HepG2 (cell line): ENCODE results near the gene VEGFA. TPM values are rescaled to one million over a fixed set of nuclear protein-coding genes. Genes with fewer than 3 reads are reported as not detected.

Experiments
- CCDC6 ChIP-seq: sonication (generic); formaldehyde crosslinking; IDR thresholded peaks from 2 replicates; pipeline ENCODE4 v1.8.1; 2022; ENCODE audit warnings: mild to moderate bottlenecking, missing genetic modification reagents, moderate library complexity
- DR1 ChIP-seq: sonication (generic); formaldehyde crosslinking; IDR thresholded peaks from 2 replicates; pipeline ENCODE4 v1.8.0; 2021; ENCODE audit warnings: mild to moderate bottlenecking, missing genetic modification reagents, inconsistent platforms
- FOXP1 ChIP-seq, 2 experiments: fragments of 450-650 bp in 1 of 2; IDR thresholded peaks; 2 replicates each; pipeline ENCODE4 v1.6.1; 2017 to 2018; ENCODE audit warnings: antibody characterized with exemption in 1 of 2
- NFE2L2 ChIP-seq: fragments of 150-350 bp; IDR thresholded peaks from 2 replicates; pipeline ENCODE4 v1.6.1; 2014; ENCODE audit warnings: low read length
- RFX1 ChIP-seq: fragments of 450-650 bp; IDR thresholded peaks from 2 replicates; pipeline ENCODE4 v1.6.1; 2017
- SRSF9 ChIP-seq: fragments of 200-400 bp; formaldehyde crosslinking; IDR thresholded peaks from 2 replicates; pipeline ENCODE4 v1.6.1; 2018; ENCODE audit warnings: borderline replicate concordance, mild to moderate bottlenecking, low read depth, low read length; ENCODE audit not compliant: insufficient read depth, poor library complexity, severe bottlenecking
- YY1 ChIP-seq: IDR thresholded peaks from 2 replicates; pipeline ENCODE4 v1.6.1; 2011; ENCODE audit warnings: low read length, low read depth, moderate library complexity, mild to moderate bottlenecking; ENCODE audit not compliant: insufficient read depth, insufficient replicate concordance
- ZBTB1 ChIP-seq: sonication (generic); formaldehyde crosslinking; IDR thresholded peaks from 2 replicates; pipeline ENCODE4 v1.4.0; 2020; ENCODE audit warnings: missing genetic modification reagents, borderline replicate concordance
- ZBTB7B ChIP-seq: sonication (generic); formaldehyde crosslinking; IDR thresholded peaks from 2 replicates; pipeline ENCODE4 v1.4.0; 2020; ENCODE audit warnings: missing genetic modification reagents
- ZFP90 ChIP-seq: sonication (generic); formaldehyde crosslinking; IDR thresholded peaks from 2 replicates; pipeline ENCODE4 v1.8.0; 2022; ENCODE audit warnings: missing genetic modification reagents, mild to moderate bottlenecking, inconsistent platforms, borderline replicate concordance
- ZMYM4 ChIP-seq: sonication (generic); formaldehyde crosslinking; IDR thresholded peaks from 2 replicates; pipeline ENCODE4 v1.8.1; 2023; ENCODE audit warnings: mild to moderate bottlenecking, missing genetic modification reagents
- ZNF180 ChIP-seq: sonication (generic); formaldehyde crosslinking; IDR thresholded peaks from 2 replicates; pipeline ENCODE4 v1.4.0; 2020; ENCODE audit warnings: low read depth, missing genetic modification reagents, borderline replicate concordance
- ZNF674 ChIP-seq: sonication (generic); formaldehyde crosslinking; IDR thresholded peaks from 2 replicates; pipeline ENCODE4 v1.5.0; 2020; ENCODE audit warnings: low read depth, mild to moderate bottlenecking, missing genetic modification reagents
- ZNF773 ChIP-seq: sonication (generic); formaldehyde crosslinking; IDR thresholded peaks from 2 replicates; pipeline ENCODE4 v1.4.0; 2020; ENCODE audit warnings: missing genetic modification reagents, borderline replicate concordance
- polyA plus RNA-seq, 8 experiments: library from polyadenylated mRNA; depleted of rRNA in 3 of 8; stranded (reverse) in 7 of 8; unstranded in 1 of 8; fragments of >200 nt; fragmentation: Illumina TruSeq in 4 of 8; extraction: Trizol in 4 of 8; gene quantifications; 2 replicates each; pipeline versions ENCODE4 v1.2.1 to v1.2.3, GENCODE V29; 2011 to 2016; ENCODE audit warnings: low read depth in 4 of 8, missing spikeins in 1 of 8, mixed read lengths in 1 of 8; ENCODE audit not compliant: insufficient read depth in 1 of 8
- total RNA-seq, 5 experiments: library from RNA; depleted of rRNA; stranded (reverse); fragments of >200 nt; fragmentation: Illumina TruSeq; extraction: Trizol; gene quantifications; 2 replicates each; pipeline ENCODE4 v1.2.3, GENCODE V29; 2016; ENCODE audit warnings: low read depth in 1 of 5
- TF ChIP-seq, protein P1 (sequence below): sonication (generic); formaldehyde crosslinking; IDR thresholded peaks from 2 replicates; pipeline ENCODE4 v1.4.0; 2020; ENCODE audit warnings: mild to moderate bottlenecking, missing genetic modification reagents
- TF ChIP-seq, protein P2 (sequence below): sonication (generic); formaldehyde crosslinking; IDR thresholded peaks from 2 replicates; pipeline ENCODE4 v1.4.0; 2020; ENCODE audit warnings: mild to moderate bottlenecking, missing genetic modification reagents
- TF ChIP-seq, protein P3 (sequence below): sonication (generic); formaldehyde crosslinking; IDR thresholded peaks from 2 replicates; pipeline ENCODE4 v1.4.0; 2020; ENCODE audit warnings: missing genetic modification reagents, mild to moderate bottlenecking, borderline replicate concordance

VEGFA gene
- total and polyA plus RNA-seq, 2 of the 13 experiments (the other 11 are each of a cell fraction or from before 2014, with no cell fraction given): 68.1 to 629 TPM

DNA sequence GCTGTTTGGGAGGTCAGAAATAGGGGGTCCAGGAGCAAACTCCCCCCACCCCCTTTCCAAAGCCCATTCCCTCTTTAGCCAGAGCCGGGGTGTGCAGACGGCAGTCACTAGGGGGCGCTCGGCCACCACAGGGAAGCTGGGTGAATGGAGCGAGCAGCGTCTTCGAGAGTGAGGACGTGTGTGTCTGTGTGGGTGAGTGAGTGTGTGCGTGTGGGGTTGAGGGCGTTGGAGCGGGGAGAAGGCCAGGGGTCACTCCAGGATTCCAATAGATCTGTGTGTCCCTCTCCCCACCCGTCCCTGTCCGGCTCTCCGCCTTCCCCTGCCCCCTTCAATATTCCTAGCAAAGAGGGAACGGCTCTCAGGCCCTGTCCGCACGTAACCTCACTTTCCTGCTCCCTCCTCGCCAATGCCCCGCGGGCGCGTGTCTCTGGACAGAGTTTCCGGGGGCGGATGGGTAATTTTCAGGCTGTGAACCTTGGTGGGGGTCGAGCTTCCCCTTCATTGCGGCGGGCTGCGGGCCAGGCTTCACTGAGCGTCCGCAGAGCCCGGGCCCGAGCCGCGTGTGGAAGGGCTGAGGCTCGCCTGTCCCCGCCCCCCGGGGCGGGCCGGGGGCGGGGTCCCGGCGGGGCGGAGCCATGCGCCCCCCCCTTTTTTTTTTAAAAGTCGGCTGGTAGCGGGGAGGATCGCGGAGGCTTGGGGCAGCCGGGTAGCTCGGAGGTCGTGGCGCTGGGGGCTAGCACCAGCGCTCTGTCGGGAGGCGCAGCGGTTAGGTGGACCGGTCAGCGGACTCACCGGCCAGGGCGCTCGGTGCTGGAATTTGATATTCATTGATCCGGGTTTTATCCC lies at the start of gene VEGFA (continued):
- no peak for TF ChIP-seq FOXP1 (IDR thresholded peaks at IDR 0.05)
- 0 out of 2 replicates have a peak, but pooled peaks have one; percentile 3 for TF ChIP-seq FOXP1 (CRISPR knock-in tag; IDR thresholded peaks at IDR 0.05)
- TF ChIP-seq, protein P1, sequence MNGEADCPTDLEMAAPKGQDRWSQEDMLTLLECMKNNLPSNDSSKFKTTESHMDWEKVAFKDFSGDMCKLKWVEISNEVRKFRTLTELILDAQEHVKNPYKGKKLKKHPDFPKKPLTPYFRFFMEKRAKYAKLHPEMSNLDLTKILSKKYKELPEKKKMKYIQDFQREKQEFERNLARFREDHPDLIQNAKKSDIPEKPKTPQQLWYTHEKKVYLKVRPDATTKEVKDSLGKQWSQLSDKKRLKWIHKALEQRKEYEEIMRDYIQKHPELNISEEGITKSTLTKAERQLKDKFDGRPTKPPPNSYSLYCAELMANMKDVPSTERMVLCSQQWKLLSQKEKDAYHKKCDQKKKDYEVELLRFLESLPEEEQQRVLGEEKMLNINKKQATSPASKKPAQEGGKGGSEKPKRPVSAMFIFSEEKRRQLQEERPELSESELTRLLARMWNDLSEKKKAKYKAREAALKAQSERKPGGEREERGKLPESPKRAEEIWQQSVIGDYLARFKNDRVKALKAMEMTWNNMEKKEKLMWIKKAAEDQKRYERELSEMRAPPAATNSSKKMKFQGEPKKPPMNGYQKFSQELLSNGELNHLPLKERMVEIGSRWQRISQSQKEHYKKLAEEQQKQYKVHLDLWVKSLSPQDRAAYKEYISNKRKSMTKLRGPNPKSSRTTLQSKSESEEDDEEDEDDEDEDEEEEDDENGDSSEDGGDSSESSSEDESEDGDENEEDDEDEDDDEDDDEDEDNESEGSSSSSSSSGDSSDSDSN (CRISPR knock-in tag): no peak; the same call in none of the 2 replicates
- TF ChIP-seq NFE2L2: no peak
- TF ChIP-seq, protein P2, sequence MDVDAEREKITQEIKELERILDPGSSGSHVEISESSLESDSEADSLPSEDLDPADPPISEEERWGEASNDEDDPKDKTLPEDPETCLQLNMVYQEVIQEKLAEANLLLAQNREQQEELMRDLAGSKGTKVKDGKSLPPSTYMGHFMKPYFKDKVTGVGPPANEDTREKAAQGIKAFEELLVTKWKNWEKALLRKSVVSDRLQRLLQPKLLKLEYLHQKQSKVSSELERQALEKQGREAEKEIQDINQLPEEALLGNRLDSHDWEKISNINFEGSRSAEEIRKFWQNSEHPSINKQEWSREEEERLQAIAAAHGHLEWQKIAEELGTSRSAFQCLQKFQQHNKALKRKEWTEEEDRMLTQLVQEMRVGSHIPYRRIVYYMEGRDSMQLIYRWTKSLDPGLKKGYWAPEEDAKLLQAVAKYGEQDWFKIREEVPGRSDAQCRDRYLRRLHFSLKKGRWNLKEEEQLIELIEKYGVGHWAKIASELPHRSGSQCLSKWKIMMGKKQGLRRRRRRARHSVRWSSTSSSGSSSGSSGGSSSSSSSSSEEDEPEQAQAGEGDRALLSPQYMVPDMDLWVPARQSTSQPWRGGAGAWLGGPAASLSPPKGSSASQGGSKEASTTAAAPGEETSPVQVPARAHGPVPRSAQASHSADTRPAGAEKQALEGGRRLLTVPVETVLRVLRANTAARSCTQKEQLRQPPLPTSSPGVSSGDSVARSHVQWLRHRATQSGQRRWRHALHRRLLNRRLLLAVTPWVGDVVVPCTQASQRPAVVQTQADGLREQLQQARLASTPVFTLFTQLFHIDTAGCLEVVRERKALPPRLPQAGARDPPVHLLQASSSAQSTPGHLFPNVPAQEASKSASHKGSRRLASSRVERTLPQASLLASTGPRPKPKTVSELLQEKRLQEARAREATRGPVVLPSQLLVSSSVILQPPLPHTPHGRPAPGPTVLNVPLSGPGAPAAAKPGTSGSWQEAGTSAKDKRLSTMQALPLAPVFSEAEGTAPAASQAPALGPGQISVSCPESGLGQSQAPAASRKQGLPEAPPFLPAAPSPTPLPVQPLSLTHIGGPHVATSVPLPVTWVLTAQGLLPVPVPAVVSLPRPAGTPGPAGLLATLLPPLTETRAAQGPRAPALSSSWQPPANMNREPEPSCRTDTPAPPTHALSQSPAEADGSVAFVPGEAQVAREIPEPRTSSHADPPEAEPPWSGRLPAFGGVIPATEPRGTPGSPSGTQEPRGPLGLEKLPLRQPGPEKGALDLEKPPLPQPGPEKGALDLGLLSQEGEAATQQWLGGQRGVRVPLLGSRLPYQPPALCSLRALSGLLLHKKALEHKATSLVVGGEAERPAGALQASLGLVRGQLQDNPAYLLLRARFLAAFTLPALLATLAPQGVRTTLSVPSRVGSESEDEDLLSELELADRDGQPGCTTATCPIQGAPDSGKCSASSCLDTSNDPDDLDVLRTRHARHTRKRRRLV: no peak
- no peak; the same call in 1 of the 2 replicates for TF ChIP-seq ZFP90 (CRISPR knock-in tag)
- TF ChIP-seq ZNF674 (CRISPR knock-in tag): no peak
- TF ChIP-seq, protein P3, sequence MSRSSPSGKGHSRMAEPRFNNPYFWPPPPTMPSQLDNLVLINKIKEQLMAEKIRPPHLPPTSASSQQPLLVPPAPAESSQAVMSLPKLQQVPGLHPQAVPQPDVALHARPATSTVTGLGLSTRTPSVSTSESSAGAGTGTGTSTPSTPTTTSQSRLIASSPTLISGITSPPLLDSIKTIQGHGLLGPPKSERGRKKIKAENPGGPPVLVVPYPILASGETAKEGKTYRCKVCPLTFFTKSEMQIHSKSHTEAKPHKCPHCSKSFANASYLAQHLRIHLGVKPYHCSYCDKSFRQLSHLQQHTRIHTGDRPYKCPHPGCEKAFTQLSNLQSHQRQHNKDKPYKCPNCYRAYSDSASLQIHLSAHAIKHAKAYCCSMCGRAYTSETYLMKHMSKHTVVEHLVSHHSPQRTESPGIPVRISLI (CRISPR knock-in tag): peak; percentile 57; the same call in 1 of the 2 replicates
- no peak; the same call in 1 of the 2 replicates for TF ChIP-seq CCDC6 (CRISPR knock-in tag)
- TF ChIP-seq ZMYM4 (CRISPR knock-in tag): peak; percentile 44
- peak; percentile 83 for TF ChIP-seq DR1 (CRISPR knock-in tag)
- TF ChIP-seq ZNF180 (CRISPR knock-in tag): peak; percentile 65; the same call in 1 of the 2 replicates
- TF ChIP-seq SRSF9: no peak
- TF ChIP-seq YY1: peak; percentile 79
- no peak for TF ChIP-seq RFX1
- no peak for TF ChIP-seq ZBTB1 (CRISPR knock-in tag)
- TF ChIP-seq ZNF773: no peak
- peak; percentile 81 for TF ChIP-seq ZBTB7B
